HepG2 (cell line): ENCODE measurements around the gene ZNF548. TPM values are rescaled to one million over a fixed set of nuclear protein-coding genes. Genes with fewer than 3 reads are reported as not detected.
A peak's percentile ranks its signal among the peaks of the same experiment; 100 is the strongest.

Source experiments
- ATF1 ChIP-seq: IDR thresholded peaks from 2 replicates; pipeline ENCODE4 v1.6.1; 2016; ENCODE audit warnings: mild to moderate bottlenecking, control low read depth
- DNMT3B ChIP-seq: conservative IDR thresholded peaks from 2 replicates; pipeline ENCODE4 v1.6.1; 2016; ENCODE audit warnings: missing biosample characterization, control low read depth
- EEA1 ChIP-seq: sonication (generic); formaldehyde crosslinking; IDR thresholded peaks from 2 replicates; pipeline ENCODE4 v1.5.1; 2020; ENCODE audit warnings: mild to moderate bottlenecking, missing genetic modification reagents, borderline replicate concordance
- HES4 ChIP-seq: sonication (generic); formaldehyde crosslinking; IDR thresholded peaks from 2 replicates; pipeline ENCODE4 v1.9.0; 2021; ENCODE audit warnings: mild to moderate bottlenecking, missing genetic modification reagents, borderline replicate concordance
- MXD4 ChIP-seq: IDR thresholded peaks from 2 replicates; pipeline ENCODE4 v1.6.1; 2016; ENCODE audit warnings: mild to moderate bottlenecking, missing biosample characterization, missing genetic modification reagents
- NKX3-1 ChIP-seq: sonication (generic); formaldehyde crosslinking; IDR thresholded peaks from 2 replicates; pipeline ENCODE4 v1.5.0; 2020; ENCODE audit warnings: missing genetic modification reagents
- REXO4 ChIP-seq: sonication (generic); formaldehyde crosslinking; IDR thresholded peaks from 2 replicates; pipeline ENCODE4 v1.8.0; 2022; ENCODE audit warnings: missing genetic modification reagents, mild to moderate bottlenecking, borderline replicate concordance
- SAP130 ChIP-seq: IDR thresholded peaks from 2 replicates; pipeline ENCODE4 v1.6.1; 2016; ENCODE audit warnings: low read depth
- SETDB1 ChIP-seq: sonication (generic); formaldehyde crosslinking; IDR thresholded peaks from 2 replicates; pipeline ENCODE4 v1.5.1; 2020; ENCODE audit warnings: missing genetic modification reagents, mild to moderate bottlenecking, borderline replicate concordance
- SMARCE1 ChIP-seq: fragments of 450-650 bp; IDR thresholded peaks from 2 replicates; pipeline ENCODE4 v1.6.1; 2017; ENCODE audit warnings: borderline replicate concordance
- SRSF9 ChIP-seq: fragments of 200-400 bp; formaldehyde crosslinking; IDR thresholded peaks from 2 replicates; pipeline ENCODE4 v1.6.1; 2018; ENCODE audit warnings: borderline replicate concordance, mild to moderate bottlenecking, low read depth, low read length; ENCODE audit not compliant: insufficient read depth, poor library complexity, severe bottlenecking
- TP53 ChIP-seq: sonication (generic); formaldehyde crosslinking; conservative IDR thresholded peaks from 2 replicates; pipeline ENCODE4 v1.4.0; 2020; ENCODE audit warnings: missing genetic modification reagents
- ZNF331 ChIP-seq: sonication (generic); formaldehyde crosslinking; IDR thresholded peaks from 2 replicates; pipeline ENCODE4 v1.4.0; 2020; ENCODE audit warnings: missing genetic modification reagents
- ZNF530 ChIP-seq: sonication (generic); formaldehyde crosslinking; IDR thresholded peaks from 2 replicates; pipeline ENCODE4 v1.5.0; 2020; ENCODE audit warnings: low read depth, mild to moderate bottlenecking, missing genetic modification reagents
- ZNF570 ChIP-seq: sonication (generic); formaldehyde crosslinking; IDR thresholded peaks from 2 replicates; pipeline ENCODE4 v1.4.0; 2020; ENCODE audit warnings: mild to moderate bottlenecking, missing genetic modification reagents, borderline replicate concordance
- ZNF589 ChIP-seq: sonication (generic); formaldehyde crosslinking; conservative IDR thresholded peaks from 2 replicates; pipeline ENCODE4 v1.8.0; 2022; ENCODE audit warnings: mild to moderate bottlenecking, moderate library complexity, missing genetic modification reagents
- polyA plus RNA-seq, 8 experiments: library from polyadenylated mRNA; depleted of rRNA in 3 of 8; stranded (reverse) in 7 of 8; unstranded in 1 of 8; fragments of >200 nt; fragmentation: Illumina TruSeq in 4 of 8; extraction: Trizol in 4 of 8; gene quantifications; 2 replicates each; pipeline versions ENCODE4 v1.2.1 to v1.2.3, GENCODE V29; 2011 to 2016; ENCODE audit warnings: low read depth in 4 of 8, missing spikeins in 1 of 8, mixed read lengths in 1 of 8; ENCODE audit not compliant: insufficient read depth in 1 of 8
- total RNA-seq, 5 experiments: library from RNA; depleted of rRNA; stranded (reverse); fragments of >200 nt; fragmentation: Illumina TruSeq; extraction: Trizol; gene quantifications; 2 replicates each; pipeline ENCODE4 v1.2.3, GENCODE V29; 2016; ENCODE audit warnings: low read depth in 1 of 5
- TF ChIP-seq, protein P1 (sequence below), 2 experiments: sonication (generic) in 1 of 2; formaldehyde crosslinking in 1 of 2; IDR thresholded peaks; 2 replicates each; pipeline versions ENCODE4 v1.6.1 to v1.9.0; 2014 to 2022; ENCODE audit warnings: antibody characterized with exemption in 1 of 2, borderline replicate concordance in 1 of 2, inconsistent platforms in 1 of 2, low read depth in 1 of 2, missing genetic modification reagents in 1 of 2
- TF ChIP-seq, protein P2 (sequence below): sonication (generic); formaldehyde crosslinking; IDR thresholded peaks from 2 replicates; pipeline ENCODE4 v1.4.0; 2020; ENCODE audit warnings: missing genetic modification reagents, borderline replicate concordance

Gene ZNF548
- total and polyA plus RNA-seq, 2 of the 13 experiments (the other 11 are each of a cell fraction or from before 2014, with no cell fraction given), result 19.6 to 24.9 TPM

DNA sequence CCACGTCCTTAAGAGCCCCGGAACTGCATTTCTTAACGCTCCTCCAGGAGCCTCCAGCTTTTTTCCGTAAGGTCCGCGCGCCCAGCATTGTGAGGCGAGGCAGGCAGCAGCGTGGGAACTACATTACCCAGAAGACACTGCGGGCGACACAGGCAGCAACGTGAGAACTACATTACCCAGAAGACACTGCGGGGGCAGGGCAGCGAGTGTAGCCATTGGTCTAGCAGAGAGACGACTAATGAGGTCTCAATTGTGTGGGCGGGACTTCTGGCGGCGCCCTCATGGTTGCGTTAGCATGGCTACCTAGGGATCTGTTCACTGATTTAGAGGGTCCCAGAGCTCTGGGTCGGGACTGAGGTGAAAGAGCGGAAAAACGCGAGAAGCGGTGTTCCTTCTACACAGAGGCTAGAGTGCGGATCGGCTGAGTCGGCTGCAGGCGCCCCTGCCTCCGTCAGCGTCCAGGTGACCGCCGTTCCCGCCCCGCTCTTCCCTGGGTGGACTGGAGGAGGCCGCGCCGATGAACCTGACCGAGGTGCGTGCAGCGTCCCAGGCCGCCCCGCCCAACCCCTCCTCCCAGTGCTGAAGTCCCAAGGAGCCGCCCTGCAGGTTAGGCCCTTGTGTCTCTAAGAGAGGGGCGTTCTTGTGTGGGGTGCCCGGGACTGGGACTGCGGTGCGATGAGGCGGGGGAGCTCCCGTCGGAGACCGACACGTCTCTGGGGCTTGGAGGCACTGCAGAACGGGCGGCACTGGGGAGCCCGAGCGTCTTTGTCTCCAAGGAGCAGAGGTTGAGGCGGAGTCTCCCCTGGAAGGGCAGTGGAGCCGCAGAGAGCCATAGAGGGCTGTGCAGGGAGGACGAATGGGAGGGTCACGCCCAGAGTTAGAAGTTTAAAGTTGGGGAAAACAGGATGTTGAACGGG lies 45.7 kb downstream of the ZNF548 start, which contains the start of gene ZNF749 (continued):
- TF ChIP-seq, protein P1, sequence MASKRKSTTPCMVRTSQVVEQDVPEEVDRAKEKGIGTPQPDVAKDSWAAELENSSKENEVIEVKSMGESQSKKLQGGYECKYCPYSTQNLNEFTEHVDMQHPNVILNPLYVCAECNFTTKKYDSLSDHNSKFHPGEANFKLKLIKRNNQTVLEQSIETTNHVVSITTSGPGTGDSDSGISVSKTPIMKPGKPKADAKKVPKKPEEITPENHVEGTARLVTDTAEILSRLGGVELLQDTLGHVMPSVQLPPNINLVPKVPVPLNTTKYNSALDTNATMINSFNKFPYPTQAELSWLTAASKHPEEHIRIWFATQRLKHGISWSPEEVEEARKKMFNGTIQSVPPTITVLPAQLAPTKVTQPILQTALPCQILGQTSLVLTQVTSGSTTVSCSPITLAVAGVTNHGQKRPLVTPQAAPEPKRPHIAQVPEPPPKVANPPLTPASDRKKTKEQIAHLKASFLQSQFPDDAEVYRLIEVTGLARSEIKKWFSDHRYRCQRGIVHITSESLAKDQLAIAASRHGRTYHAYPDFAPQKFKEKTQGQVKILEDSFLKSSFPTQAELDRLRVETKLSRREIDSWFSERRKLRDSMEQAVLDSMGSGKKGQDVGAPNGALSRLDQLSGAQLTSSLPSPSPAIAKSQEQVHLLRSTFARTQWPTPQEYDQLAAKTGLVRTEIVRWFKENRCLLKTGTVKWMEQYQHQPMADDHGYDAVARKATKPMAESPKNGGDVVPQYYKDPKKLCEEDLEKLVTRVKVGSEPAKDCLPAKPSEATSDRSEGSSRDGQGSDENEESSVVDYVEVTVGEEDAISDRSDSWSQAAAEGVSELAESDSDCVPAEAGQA (IDR thresholded peaks at IDR 0.05; ENCODE audit: low read depth), result peak; percentile 76
- TF ChIP-seq, protein P1 (CRISPR knock-in tag; IDR thresholded peaks at IDR 0.05; ENCODE audit: borderline replicate concordance), result no peak
- no peak for TF ChIP-seq SMARCE1
- no peak for TF ChIP-seq NKX3-1 (CRISPR knock-in tag)
- no peak for TF ChIP-seq HES4
- peak; percentile 93 for TF ChIP-seq ATF1 (CRISPR knock-in tag)
- TF ChIP-seq EEA1 (CRISPR knock-in tag), result no peak
- TF ChIP-seq, protein P2, sequence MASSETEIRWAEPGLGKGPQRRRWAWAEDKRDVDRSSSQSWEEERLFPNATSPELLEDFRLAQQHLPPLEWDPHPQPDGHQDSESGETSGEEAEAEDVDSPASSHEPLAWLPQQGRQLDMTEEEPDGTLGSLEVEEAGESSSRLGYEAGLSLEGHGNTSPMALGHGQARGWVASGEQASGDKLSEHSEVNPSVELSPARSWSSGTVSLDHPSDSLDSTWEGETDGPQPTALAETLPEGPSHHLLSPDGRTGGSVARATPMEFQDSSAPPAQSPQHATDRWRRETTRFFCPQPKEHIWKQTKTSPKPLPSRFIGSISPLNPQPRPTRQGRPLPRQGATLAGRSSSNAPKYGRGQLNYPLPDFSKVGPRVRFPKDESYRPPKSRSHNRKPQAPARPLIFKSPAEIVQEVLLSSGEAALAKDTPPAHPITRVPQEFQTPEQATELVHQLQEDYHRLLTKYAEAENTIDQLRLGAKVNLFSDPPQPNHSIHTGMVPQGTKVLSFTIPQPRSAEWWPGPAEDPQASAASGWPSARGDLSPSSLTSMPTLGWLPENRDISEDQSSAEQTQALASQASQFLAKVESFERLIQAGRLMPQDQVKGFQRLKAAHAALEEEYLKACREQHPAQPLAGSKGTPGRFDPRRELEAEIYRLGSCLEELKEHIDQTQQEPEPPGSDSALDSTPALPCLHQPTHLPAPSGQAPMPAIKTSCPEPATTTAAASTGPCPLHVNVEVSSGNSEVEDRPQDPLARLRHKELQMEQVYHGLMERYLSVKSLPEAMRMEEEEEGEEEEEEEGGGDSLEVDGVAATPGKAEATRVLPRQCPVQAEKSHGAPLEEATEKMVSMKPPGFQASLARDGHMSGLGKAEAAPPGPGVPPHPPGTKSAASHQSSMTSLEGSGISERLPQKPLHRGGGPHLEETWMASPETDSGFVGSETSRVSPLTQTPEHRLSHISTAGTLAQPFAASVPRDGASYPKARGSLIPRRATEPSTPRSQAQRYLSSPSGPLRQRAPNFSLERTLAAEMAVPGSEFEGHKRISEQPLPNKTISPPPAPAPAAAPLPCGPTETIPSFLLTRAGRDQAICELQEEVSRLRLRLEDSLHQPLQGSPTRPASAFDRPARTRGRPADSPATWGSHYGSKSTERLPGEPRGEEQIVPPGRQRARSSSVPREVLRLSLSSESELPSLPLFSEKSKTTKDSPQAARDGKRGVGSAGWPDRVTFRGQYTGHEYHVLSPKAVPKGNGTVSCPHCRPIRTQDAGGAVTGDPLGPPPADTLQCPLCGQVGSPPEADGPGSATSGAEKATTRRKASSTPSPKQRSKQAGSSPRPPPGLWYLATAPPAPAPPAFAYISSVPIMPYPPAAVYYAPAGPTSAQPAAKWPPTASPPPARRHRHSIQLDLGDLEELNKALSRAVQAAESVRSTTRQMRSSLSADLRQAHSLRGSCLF (CRISPR knock-in tag), result no peak
- no peak for TF ChIP-seq SETDB1
- TF ChIP-seq REXO4 (CRISPR knock-in tag), result no peak
- peak; percentile 90 for TF ChIP-seq SAP130 (CRISPR knock-in tag)
- no peak for TF ChIP-seq ZNF530 (CRISPR knock-in tag)
- TF ChIP-seq ZNF331 (CRISPR knock-in tag), result no peak
- no peak for TF ChIP-seq ZNF589 (CRISPR knock-in tag)
- TF ChIP-seq DNMT3B, result no peak
- TF ChIP-seq SRSF9, result no peak
- no peak; the same call in 1 of the 2 replicates for TF ChIP-seq MXD4 (CRISPR knock-in tag)
- no peak for TF ChIP-seq ZNF570 (CRISPR knock-in tag)
- TF ChIP-seq TP53 (CRISPR knock-in tag), result no peak
